ENCODE results near the gene MED1. TPM values are rescaled to one million over a fixed set of nuclear protein-coding genes. Genes with fewer than 3 reads are reported as not detected.
"Not testable (repeated sequence)": the region's sequence is repeated elsewhere in the genome, so short reads cannot be mapped to it uniquely, and the experiment has no call there.

Gene MED1
- total RNA-seq, 2 experiments from 2014 or later: 78.4 to 83.1 TPM

DNA sequence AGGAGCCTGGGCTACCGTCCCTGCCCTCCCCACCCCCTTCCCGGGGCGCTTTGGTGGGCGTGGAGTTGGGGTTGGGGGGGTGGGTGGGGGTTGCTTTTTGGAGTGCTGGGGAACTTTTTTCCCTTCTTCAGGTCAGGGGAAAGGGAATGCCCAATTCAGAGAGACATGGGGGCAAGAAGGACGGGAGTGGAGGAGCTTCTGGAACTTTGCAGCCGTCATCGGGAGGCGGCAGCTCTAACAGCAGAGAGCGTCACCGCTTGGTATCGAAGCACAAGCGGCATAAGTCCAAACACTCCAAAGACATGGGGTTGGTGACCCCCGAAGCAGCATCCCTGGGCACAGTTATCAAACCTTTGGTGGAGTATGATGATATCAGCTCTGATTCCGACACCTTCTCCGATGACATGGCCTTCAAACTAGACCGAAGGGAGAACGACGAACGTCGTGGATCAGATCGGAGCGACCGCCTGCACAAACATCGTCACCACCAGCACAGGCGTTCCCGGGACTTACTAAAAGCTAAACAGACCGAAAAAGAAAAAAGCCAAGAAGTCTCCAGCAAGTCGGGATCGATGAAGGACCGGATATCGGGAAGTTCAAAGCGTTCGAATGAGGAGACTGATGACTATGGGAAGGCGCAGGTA, 11.0 kb upstream of the MED1 start:
- peaks cover 30% of the 10 kb centered on the region for H3K4me1 Mint-ChIP-seq
- H3K9me3 Mint-ChIP-seq: no peaks in the 10 kb centered on the region
- peak; percentile 11 for DNase-seq
- H3K27me3 Mint-ChIP-seq: no peaks in the 10 kb centered on the region
- peak overlapping the region; percentile 87 for H3K4me3 Mint-ChIP-seq
- H3K27ac Mint-ChIP-seq: peak overlapping the region; percentile 93
- peaks cover 38% of the 10 kb centered on the region for H3K36me3 Mint-ChIP-seq

DNA sequence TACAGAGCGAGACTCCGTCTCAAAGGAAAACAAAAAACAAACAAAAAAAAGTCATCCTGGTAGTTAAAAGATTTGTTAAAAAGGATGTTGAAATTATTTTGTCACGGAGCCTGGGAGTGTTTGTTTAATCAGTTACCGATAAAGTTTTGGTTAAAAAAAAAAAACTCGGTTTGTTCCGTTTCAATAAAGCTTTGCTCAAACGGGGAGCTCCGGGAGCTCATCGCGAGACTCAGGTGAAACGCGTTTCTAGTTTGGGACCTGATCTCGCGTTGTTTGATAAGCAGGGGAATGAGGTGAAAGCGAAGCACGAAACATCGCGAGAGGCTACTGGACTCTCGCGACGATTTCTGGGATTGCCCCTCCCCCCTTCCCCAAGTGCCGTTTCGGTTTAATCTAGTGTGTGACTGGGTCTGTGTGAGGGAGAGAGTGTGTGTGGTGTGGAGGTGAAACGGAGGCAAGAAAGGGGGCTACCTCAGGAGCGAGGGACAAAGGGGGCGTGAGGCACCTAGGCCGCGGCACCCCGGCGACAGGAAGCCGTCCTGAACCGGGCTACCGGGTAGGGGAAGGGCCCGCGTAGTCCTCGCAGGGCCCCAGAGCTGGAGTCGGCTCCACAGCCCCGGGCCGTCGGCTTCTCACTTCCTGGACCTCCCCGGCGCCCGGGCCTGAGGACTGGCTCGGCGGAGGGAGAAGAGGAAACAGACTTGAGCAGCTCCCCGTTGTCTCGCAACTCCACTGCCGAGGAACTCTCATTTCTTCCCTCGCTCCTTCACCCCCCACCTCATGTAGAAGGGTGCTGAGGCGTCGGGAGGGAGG, 10.3 kb upstream of the MED1 start, which contains the start of gene CDK12:
CDK12 (plus strand) TSS at position 374 of the 813 bp plus-strand sequence. CDS start 586 bp downstream, outside the sequence.
- no peaks in the 10 kb centered on the region for H3K27me3 Mint-ChIP-seq
- H3K36me3 Mint-ChIP-seq: peaks cover 36% of the 10 kb centered on the region
- H3K27ac Mint-ChIP-seq: peak within 1 kb of the TSS; percentile 93
- H3K4me1 Mint-ChIP-seq: peaks cover 28% of the 10 kb centered on the region
- no peaks in the 10 kb centered on the region for H3K9me3 Mint-ChIP-seq
- peak within 1 kb of the TSS; percentile 87 for H3K4me3 Mint-ChIP-seq
- DNase-seq: peak; percentile 91

DNA sequence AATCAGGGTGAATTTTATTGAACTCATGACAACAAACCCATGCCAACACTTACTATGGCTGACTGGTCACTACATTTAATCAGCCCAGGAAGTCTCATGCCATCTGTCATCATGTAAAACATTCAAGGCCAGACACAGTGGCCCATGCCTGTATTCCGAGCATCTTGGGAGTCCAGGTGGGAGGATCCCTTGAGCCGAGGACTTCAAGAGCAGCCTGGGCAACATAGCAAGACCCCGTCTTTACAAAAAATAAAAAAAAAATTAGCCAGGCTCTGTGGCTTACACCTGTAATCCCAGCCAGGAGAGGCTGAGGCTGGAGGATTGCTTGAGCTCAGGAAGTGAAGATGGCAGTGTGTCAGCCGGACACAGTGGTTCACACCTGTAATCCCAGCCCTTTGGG, 4.9 kb upstream of the MED1 start:
- no peaks in the 10 kb centered on the region for H3K9me3 Mint-ChIP-seq
- DNase-seq: no peak
- no peak overlapping the region for H3K27ac Mint-ChIP-seq
- no peaks in the 10 kb centered on the region for H3K36me3 Mint-ChIP-seq
- no peak overlapping the region for H3K4me3 Mint-ChIP-seq
- H3K4me1 Mint-ChIP-seq: peaks cover 10% of the 10 kb centered on the region
- no peaks in the 10 kb centered on the region for H3K27me3 Mint-ChIP-seq

DNA sequence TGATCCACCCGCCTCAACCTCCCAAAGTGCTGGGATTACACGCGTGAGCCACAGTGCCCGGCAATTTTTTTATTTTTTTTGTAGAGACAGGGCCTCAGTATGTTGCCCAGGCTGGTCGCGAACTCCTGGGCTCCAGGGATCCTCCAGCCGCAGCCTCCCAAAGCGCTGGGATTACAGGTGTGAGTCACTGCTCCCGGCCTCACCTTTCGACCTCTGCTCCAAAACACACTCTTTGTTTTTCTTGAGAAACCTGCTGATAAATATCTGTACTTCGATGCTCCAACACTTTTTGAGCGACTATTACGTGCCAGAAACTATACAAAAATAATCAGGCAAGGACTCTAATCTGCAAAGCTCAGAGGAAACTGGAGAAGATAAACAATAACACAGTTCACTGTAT, 1.0 kb downstream of the MED1 start:
- Mint-ChIP-seq H3K27me3 (no peaks in the 10 kb centered on the region), H3K4me3 (peak overlapping the region; percentile 96), H3K9me3 (no peaks in the 10 kb centered on the region), H3K27ac (peak overlapping the region; percentile 96), H3K4me1 (peaks cover 21% of the 10 kb centered on the region), H3K36me3 (peaks cover 19% of the 10 kb centered on the region)
- DNase-seq: no peak

DNA sequence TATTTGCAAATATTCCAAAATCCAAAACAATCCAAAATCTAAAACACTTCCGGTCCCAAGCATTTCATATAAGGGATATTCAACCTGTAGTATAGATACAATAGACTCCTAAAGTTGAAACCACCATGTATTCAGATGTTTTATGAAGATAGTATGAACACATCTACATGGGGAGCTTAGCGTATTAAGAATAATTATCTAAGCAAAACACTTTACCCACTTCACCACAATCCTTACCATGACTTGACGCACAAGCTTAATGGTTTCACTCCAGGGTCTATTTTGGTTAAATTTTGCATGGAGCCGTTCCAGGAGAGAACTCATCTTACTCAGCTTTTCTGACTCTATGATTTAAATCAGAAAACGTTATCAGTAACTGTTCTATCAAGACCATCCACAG, 3.5 kb downstream of the MED1 start:
- H3K36me3 Mint-ChIP-seq: peaks cover 25% of the 10 kb centered on the region
- H3K27ac Mint-ChIP-seq: no peak overlapping the region

DNA sequence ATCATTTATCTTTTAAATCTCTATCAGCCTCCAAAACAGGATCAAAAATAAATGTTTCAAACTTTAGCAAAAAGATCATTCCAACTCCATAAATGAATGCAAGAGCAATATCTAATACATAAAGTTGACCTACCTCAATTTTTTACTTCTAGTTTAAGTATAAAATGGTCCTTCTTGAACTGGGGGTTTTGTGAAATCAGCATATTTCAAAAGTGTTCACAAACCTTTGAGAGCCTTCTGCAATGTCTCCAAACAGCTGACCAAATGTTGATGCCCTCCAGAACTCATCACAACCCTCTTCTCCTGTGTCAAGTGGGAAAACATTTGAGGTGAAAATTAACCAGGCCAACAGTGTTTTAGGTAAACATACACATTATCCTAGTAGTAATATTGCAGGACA, 7.7 kb downstream of the MED1 start:
- H3K4me3 Mint-ChIP-seq: no peak overlapping the region
- H3K36me3 Mint-ChIP-seq: peaks cover 33% of the 10 kb centered on the region
- H3K27ac Mint-ChIP-seq: no peak overlapping the region
- H3K27me3 Mint-ChIP-seq: no peaks in the 10 kb centered on the region
- peaks cover 10% of the 10 kb centered on the region for H3K4me1 Mint-ChIP-seq
- no peaks in the 10 kb centered on the region for H3K9me3 Mint-ChIP-seq
- no peak for DNase-seq

More for the DNA sequence above, 3.5 kb downstream of the MED1 start:
- DNase-seq: no peak
- H3K27me3 Mint-ChIP-seq: no peaks in the 10 kb centered on the region
- H3K9me3 Mint-ChIP-seq: no peaks in the 10 kb centered on the region
- peaks cover 25% of the 10 kb centered on the region for H3K4me1 Mint-ChIP-seq
- H3K4me3 Mint-ChIP-seq: no peak overlapping the region

DNA sequence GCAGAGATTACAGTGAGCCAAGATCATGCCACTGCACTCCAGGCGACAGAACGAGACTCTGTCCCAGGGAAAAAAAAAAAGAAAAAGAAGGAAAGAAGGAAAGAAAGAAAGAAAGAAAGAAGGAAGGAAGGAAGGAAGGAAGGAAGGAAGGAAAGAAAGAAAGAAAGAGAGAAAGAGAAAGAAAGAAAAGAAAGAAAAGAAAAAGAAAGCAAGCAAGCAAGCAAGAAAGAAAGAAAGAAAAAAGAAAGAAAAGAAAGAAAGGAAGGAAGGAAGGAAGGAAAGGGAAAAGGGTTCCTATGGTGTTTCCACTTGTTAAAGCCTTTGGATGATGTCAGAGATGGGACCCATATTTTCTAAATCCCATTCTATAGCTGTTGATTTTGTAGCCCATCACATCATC, 11.2 kb downstream of the MED1 start:
- H3K27me3 Mint-ChIP-seq, DNase-seq, H3K4me1 Mint-ChIP-seq, H3K4me3 Mint-ChIP-seq, H3K9me3 Mint-ChIP-seq: not testable (repeated sequence)
- H3K36me3 Mint-ChIP-seq: peaks cover 19% of the 10 kb centered on the region
- H3K27ac Mint-ChIP-seq: peak overlapping the region; percentile 28

DNA sequence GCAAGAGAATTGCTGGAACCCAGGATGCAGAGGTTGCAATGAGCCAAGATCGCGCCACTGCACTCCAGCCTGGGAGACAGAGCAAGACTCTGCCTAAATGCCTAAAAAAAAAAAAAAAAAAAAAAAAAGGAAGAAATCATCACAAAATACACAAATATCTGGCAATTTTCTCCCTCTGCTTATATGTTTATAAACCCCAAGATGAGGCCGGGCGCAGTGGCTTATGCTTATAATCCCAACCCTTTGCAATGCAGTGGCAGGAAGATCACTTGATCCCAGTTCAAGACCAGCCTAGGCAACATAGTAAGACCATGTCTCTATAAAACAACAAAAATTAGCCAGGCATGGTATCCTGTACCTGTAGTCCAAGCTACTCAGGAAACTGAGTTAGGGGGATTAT, 21.5 kb downstream of the MED1 start:
- H3K9me3 Mint-ChIP-seq: no peaks in the 10 kb centered on the region
- DNase-seq: no peak
- H3K4me1 Mint-ChIP-seq: no peaks in the 10 kb centered on the region
- no peak overlapping the region for H3K27ac Mint-ChIP-seq
- peaks cover 18% of the 10 kb centered on the region for H3K36me3 Mint-ChIP-seq
- H3K27me3 Mint-ChIP-seq: no peaks in the 10 kb centered on the region
- no peak overlapping the region for H3K4me3 Mint-ChIP-seq

DNA sequence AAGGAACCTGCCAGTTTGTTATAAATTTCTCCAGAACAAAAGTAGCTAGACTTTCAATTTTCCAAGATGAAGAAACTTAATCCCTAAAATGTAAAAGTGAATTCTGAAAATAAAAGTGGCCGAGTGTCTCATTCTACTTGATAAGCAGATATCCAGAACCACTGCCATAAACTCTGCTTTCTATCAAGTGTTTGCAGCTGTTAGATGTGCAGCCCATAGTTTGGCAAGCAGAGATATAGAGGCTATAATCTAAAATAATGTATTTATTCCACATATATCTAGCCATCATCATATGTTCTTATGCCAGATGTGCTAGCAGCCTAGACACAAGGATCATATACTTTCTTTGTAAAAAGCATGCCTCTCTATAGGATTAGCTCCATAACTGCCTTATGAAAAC, 34.9 kb downstream of the MED1 start:
- H3K36me3 Mint-ChIP-seq: peaks cover 16% of the 10 kb centered on the region
- no peaks in the 10 kb centered on the region for H3K9me3 Mint-ChIP-seq
- DNase-seq: no peak
- no peaks in the 10 kb centered on the region for H3K4me1 Mint-ChIP-seq
- H3K4me3 Mint-ChIP-seq: no peak overlapping the region
- H3K27ac Mint-ChIP-seq: no peak overlapping the region
- no peaks in the 10 kb centered on the region for H3K27me3 Mint-ChIP-seq

DNA sequence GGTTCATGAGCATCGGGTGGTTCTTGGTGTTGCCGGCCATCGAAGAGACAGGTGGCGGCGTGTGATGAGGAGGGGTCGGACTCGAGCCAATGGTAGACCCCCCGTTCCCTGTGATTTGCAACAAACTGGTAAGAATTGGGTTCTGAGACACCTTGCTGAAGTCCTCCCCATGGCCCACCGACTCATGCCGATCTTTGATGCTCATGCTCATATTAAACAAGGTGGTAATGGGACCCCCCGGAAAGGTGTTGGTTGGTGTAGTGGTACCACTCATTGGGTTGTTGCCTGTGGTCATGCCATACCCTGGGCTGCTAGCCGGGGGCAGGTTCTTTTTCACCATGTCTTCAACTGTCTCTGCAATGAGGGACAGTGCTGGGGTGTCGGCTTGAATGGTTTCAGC, 40.8 kb downstream of the MED1 start:
- H3K27ac Mint-ChIP-seq: no peak overlapping the region
- H3K4me1 Mint-ChIP-seq: peaks cover 18% of the 10 kb centered on the region
- H3K27me3 Mint-ChIP-seq: no peaks in the 10 kb centered on the region
- no peak overlapping the region for H3K4me3 Mint-ChIP-seq
- peaks cover 27% of the 10 kb centered on the region for H3K36me3 Mint-ChIP-seq
- no peak for DNase-seq
- no peaks in the 10 kb centered on the region for H3K9me3 Mint-ChIP-seq

DNA sequence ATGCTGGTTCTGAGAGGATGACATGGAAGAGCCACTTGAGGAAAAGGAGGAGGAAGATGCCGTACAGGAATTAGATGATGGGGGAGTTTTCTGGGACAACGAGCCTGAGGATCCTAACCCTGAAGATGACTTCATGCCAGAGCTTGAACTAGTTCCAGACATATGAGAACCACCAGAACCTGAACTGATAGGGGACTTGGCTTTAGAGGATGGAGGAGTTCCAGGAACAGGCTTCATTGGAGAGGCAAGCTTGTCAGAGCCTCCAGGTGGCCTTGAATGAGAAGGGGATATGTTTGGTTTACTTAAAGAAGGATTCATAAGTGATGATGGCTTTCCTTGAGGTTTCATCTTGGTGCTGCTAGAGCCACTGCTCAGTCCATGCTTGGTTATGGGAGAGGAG, 42.7 kb downstream of the MED1 start:
- H3K4me3 Mint-ChIP-seq: no peak overlapping the region
- no peak for DNase-seq
- no peaks in the 10 kb centered on the region for H3K9me3 Mint-ChIP-seq
- H3K27me3 Mint-ChIP-seq: no peaks in the 10 kb centered on the region
- peak overlapping the region; percentile 50 for H3K27ac Mint-ChIP-seq
- peaks cover 23% of the 10 kb centered on the region for H3K36me3 Mint-ChIP-seq
- H3K4me1 Mint-ChIP-seq: peaks cover 34% of the 10 kb centered on the region

DNA sequence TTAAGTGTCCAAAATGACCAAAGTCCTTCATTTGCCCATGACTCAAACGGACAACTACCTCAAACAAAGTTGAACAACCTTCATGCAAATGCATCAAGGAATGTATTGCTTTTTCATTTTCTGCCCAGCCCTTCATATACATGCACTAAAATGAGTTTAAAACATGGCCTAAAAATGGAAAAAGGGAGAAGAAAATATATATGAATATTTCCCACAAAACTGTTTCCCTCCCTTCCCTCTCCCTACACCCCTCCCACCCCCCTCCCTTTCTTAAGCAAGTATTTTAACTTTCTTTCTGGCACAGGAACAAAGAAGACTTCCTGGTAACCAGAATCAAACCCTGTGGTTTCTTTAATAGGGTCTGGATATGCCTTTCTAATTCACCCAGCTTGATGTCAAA, 44.1 kb downstream of the MED1 start:
- H3K27me3 Mint-ChIP-seq: no peaks in the 10 kb centered on the region
- no peak overlapping the region for H3K4me3 Mint-ChIP-seq
- peaks cover 25% of the 10 kb centered on the region for H3K36me3 Mint-ChIP-seq
- no peaks in the 10 kb centered on the region for H3K9me3 Mint-ChIP-seq
- H3K27ac Mint-ChIP-seq: peak overlapping the region; percentile 32
- peaks cover 40% of the 10 kb centered on the region for H3K4me1 Mint-ChIP-seq
- no peak for DNase-seq

DNA sequence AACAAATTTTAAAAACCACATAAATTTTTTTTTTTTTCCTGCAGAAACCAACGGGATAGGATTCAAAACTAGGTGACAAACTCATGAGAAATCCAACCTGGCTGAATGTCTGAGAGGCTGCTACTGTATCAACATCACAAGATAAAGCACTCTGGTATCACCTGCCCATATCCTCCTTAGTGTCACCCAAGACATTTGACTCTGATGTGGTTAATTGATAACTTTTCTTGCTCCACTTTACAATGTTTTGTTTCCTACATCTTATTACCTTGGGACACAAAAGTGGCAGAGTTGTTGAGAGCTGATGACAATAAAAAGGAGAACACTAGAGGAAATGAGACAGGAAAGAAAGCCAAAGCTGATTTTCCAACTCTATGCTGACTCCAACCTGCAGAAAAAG, 45.6 kb downstream of the MED1 start:
- H3K4me1 Mint-ChIP-seq: peaks cover 44% of the 10 kb centered on the region
- H3K9me3 Mint-ChIP-seq: no peaks in the 10 kb centered on the region
- H3K27me3 Mint-ChIP-seq: no peaks in the 10 kb centered on the region
- no peak for DNase-seq
- peak overlapping the region; percentile 92 for H3K27ac Mint-ChIP-seq
- H3K4me3 Mint-ChIP-seq: no peak overlapping the region
- peaks cover 26% of the 10 kb centered on the region for H3K36me3 Mint-ChIP-seq

DNA sequence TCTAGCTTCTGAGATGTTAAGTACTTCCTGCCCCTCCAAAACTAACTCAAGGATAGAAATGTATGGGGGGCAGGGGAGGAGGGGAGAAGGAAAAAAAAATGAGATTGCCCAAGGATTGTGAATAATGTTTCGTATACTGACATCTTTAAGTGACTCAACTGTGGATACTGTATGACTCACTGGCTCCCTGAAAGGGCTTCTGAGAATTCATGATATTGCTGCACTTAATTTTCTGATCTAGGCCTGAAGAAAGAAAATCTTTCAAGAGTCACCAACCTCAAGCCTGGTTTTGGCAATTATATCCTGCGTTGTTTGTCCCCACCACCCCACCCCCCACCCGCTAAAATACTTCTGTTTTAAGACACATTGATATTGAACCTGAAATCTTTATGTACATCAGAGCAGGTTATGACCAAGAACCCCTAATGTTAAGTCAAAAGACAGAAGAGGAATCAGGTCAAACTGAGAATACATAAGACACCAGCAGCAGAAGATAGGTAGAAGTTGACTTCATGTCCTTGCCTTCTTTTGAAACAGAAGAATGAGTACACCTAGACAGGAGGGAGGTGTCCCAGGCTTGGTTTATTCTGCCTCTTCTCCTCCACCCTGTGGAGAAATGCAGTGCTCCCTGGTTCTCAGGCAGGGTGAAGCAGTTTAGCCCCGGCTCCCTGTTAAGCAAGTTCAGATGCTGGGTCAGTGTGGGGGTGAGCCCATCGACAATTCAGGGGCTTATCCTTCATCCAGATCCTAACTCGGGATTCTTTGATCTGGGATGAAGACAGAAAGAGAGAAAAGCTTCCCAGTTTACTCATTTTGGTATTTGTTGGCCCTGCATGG, 46.3 kb downstream of the MED1 start:
- H3K9me3 Mint-ChIP-seq: no peaks in the 10 kb centered on the region
- H3K27ac Mint-ChIP-seq: peak overlapping the region; percentile 92

More for the DNA sequence above, 46.3 kb downstream of the MED1 start:
- H3K4me1 Mint-ChIP-seq: peaks cover 50% of the 10 kb centered on the region
- peak; percentile 26 for DNase-seq
- peaks cover 20% of the 10 kb centered on the region for H3K36me3 Mint-ChIP-seq
- H3K4me3 Mint-ChIP-seq: peak overlapping the region; percentile 60
- H3K27me3 Mint-ChIP-seq: no peaks in the 10 kb centered on the region

Data from activated naive CD8-positive, alpha-beta T cell treated with anti-CD3 and anti-CD28 coated beads for 36 hours (primary cell).